K562 (cell line): Measurements from ENCODE around the gene TAOK2. TPM values are rescaled to one million over a fixed set of nuclear protein-coding genes. Genes with fewer than 3 reads are reported as not detected.

Experiments used
- ADNP ChIP-seq: fragments of 200-800 bp; sonication (Bioruptor generic); IDR thresholded peaks from 2 replicates; pipeline ENCODE4 v1.6.1; 2016; ENCODE audit warnings: missing genetic modification characterization, missing compliant biosample characterization
- CHCHD3 ChIP-seq: fragments of 250-450 bp; sonication (Bioruptor Pico); IDR thresholded peaks from 2 replicates; pipeline ENCODE4 v2.1.2; 2022; ENCODE audit warnings: mild to moderate bottlenecking
- FOXA1 ChIP-seq: fragments of 450-650 bp; IDR thresholded peaks from 2 replicates; pipeline ENCODE4 v1.6.1; 2016; ENCODE audit warnings: mild to moderate bottlenecking, borderline replicate concordance
- MAZ ChIP-seq, 2 experiments: fragments of 450-650 bp in 1 of 2; sonication (generic) in 1 of 2; formaldehyde crosslinking; IDR thresholded peaks in 1 of 2; conservative IDR thresholded peaks in 1 of 2; 2 replicates each; pipeline versions ENCODE4 v1.4.0 to v1.5.0; 2020; ENCODE audit warnings: mild to moderate bottlenecking in 1 of 2, missing genetic modification reagents in 1 of 2
- MEF2A ChIP-seq: IDR thresholded peaks from 2 replicates; pipeline ENCODE4 v1.6.1; 2011; ENCODE audit warnings: low read depth, mild to moderate bottlenecking, low read length, moderate library complexity; ENCODE audit not compliant: control insufficient read depth
- NFIC ChIP-seq: fragments of 450-650 bp; IDR thresholded peaks from 2 replicates; pipeline ENCODE4 v1.6.1; 2017; ENCODE audit warnings: mild to moderate bottlenecking, inconsistent platforms
- RHOXF2B ChIP-seq: fragments of 250-450 bp; sonication (Bioruptor Pico); conservative IDR thresholded peaks from 2 replicates; pipeline ENCODE4 v1.5.1; 2021
- SREBF1 ChIP-seq: fragments of 150-350 bp; IDR thresholded peaks from 2 replicates; pipeline ENCODE4 v1.6.1; 2014; ENCODE audit warnings: antibody characterized with exemption, low read depth, low read length, borderline replicate concordance
- TBL1XR1 ChIP-seq, 2 experiments: IDR thresholded peaks; 2 replicates each; pipeline ENCODE4 v1.6.1; 2012; ENCODE audit warnings: improper control_type of control experiment in 2 of 2, low read length in 2 of 2, mild to moderate bottlenecking in 1 of 2
- ZBTB26 ChIP-seq: fragments of 450-650 bp; formaldehyde crosslinking; IDR thresholded peaks from 2 replicates; pipeline ENCODE4 v1.4.0; 2022; ENCODE audit warnings: missing genetic modification characterization
- ZFX ChIP-seq: sonication (generic); formaldehyde crosslinking; IDR thresholded peaks from 2 replicates; pipeline ENCODE4 v1.8.0; 2022; ENCODE audit warnings: mild to moderate bottlenecking, missing genetic modification reagents, moderate library complexity
- polyA plus RNA-seq, 8 experiments: library from polyadenylated mRNA; depleted of rRNA in 4 of 8; stranded (reverse) in 5 of 8; unstranded in 3 of 8; fragments of >200 nt; fragmentation: Nextera tagmentation in 2 of 8; fragmentation: Illumina TruSeq in 1 of 8; extraction: Ambion mirVana in 2 of 8; extraction: Trizol in 1 of 8; gene quantifications; 2 replicates each; pipeline versions ENCODE4 v1.2.1 to v1.2.3, GENCODE V29; 2011 to 2014; ENCODE audit warnings: inconsistent platforms in 1 of 8, missing spikeins in 1 of 8
- total RNA-seq, 7 experiments: library from RNA; depleted of rRNA in 6 of 7; stranded (reverse); fragments of >200 nt in 6 of 7; fragmentation: Illumina TruSeq in 2 of 7; extraction: Trizol in 2 of 7; gene quantifications; 2 replicates each; pipeline versions ENCODE4 v1.2.1 to v1.2.3, GENCODE V29; 2011 to 2021; ENCODE audit warnings: low replicate concordance in 1 of 7
- TF ChIP-seq, protein P1 (sequence below): sonication (generic); formaldehyde crosslinking; IDR thresholded peaks from 2 replicates; pipeline ENCODE4 v1.8.1; 2023; ENCODE audit warnings: mild to moderate bottlenecking, missing genetic modification reagents, moderate library complexity
- TF ChIP-seq, protein P2 (sequence below), 2 experiments: IDR thresholded peaks; 2 replicates each; pipeline ENCODE4 v1.6.1; 2011; ENCODE audit warnings: borderline replicate concordance in 1 of 2, control low read depth in 1 of 2, low read depth in 1 of 2, low read length in 1 of 2, mild to moderate bottlenecking in 1 of 2, mixed read lengths in 1 of 2, moderate library complexity in 1 of 2; ENCODE audit not compliant: insufficient read depth in 1 of 2, insufficient read length in 1 of 2, poor library complexity in 1 of 2, severe bottlenecking in 1 of 2; ENCODE audit errors: extremely low read depth in 1 of 2
- TF ChIP-seq, protein P3 (sequence below): sonication (generic); formaldehyde crosslinking; IDR thresholded peaks from 2 replicates; pipeline ENCODE4 v1.8.0; 2022; ENCODE audit warnings: missing genetic modification reagents, mild to moderate bottlenecking, moderate library complexity, borderline replicate concordance

TAOK2 gene
- total and polyA plus RNA-seq, 9 of the 15 experiments (the other 6 are each of a cell fraction or from before 2014, with no cell fraction given) = 0.10 to 41.8 (median 13.7) TPM

DNA sequence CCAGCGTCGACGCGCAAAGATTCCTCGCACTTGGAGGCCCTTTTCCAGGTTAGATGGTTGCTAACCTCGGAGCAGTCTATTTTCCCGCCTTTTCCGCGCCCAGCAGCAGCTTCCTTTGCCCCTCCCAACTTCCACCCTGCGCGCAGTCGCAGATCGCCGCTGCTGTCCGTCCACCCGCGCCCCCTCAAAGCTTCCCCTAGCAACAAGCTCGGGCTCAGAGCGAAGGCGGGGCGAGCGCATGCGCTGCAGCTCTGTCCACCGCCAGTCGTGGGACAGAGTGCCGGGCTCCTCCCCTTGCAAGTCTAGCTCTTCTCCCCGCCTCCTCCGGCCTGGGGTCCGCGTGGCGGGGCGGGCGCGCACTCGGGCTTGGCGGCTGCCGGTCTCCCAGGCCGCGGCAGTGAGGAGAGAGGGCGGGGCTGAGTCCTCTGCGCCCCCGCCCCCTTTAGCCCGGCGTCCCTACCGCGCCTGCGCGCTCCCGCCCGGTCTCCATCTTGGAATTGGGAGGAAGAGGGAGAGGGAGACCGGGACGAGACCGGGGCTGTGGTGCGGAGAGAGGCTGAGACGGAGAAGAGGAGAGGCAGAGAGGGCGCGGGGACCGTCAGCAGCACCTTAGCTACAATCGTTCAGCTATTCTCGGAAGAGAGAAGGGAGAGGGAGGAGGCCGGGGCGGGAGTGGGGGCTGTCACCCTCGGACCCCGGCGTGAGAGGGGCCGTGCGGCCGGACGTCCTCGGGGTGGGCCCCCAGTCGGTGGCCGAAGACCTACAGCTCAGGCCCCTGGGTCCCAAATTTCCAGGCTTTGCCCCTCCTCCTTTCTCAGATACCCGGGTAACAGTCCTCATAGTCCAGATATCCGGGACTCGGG, at the start of gene TAOK2 (continued):
- TF ChIP-seq, protein P1, sequence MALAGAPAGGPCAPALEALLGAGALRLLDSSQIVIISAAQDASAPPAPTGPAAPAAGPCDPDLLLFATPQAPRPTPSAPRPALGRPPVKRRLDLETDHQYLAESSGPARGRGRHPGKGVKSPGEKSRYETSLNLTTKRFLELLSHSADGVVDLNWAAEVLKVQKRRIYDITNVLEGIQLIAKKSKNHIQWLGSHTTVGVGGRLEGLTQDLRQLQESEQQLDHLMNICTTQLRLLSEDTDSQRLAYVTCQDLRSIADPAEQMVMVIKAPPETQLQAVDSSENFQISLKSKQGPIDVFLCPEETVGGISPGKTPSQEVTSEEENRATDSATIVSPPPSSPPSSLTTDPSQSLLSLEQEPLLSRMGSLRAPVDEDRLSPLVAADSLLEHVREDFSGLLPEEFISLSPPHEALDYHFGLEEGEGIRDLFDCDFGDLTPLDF = peak; percentile 91
- TF ChIP-seq TBL1XR1 (IDR thresholded peaks at IDR 0.05; ENCODE audit: low read length in 2 of 2) = no peak
- TF ChIP-seq MAZ (CRISPR knock-in tag; conservative IDR thresholded peaks at IDR 0.05 in 1 of 2, IDR thresholded peaks at IDR 0.05 in 1 of 2) = peak; percentile 94 to 96
- TF ChIP-seq MEF2A = no peak
- TF ChIP-seq, protein P2, sequence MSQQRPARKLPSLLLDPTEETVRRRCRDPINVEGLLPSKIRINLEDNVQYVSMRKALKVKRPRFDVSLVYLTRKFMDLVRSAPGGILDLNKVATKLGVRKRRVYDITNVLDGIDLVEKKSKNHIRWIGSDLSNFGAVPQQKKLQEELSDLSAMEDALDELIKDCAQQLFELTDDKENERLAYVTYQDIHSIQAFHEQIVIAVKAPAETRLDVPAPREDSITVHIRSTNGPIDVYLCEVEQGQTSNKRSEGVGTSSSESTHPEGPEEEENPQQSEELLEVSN (IDR thresholded peaks at IDR 0.05; ENCODE audit: borderline replicate concordance in 1 of 2, extremely low read depth in 1 of 2, insufficient read depth in 1 of 2, insufficient read length in 1 of 2, low read depth in 1 of 2, low read length in 1 of 2, poor library complexity in 1 of 2, severe bottlenecking in 1 of 2) = peak; percentile 99 to 100
- TF ChIP-seq, protein P3, sequence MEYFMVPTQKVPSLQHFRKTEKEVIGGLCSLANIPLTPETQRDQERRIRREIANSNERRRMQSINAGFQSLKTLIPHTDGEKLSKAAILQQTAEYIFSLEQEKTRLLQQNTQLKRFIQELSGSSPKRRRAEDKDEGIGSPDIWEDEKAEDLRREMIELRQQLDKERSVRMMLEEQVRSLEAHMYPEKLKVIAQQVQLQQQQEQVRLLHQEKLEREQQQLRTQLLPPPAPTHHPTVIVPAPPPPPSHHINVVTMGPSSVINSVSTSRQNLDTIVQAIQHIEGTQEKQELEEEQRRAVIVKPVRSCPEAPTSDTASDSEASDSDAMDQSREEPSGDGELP (CRISPR knock-in tag) = peak; percentile 86
- peak; percentile 23; the same call in 1 of the 2 replicates for TF ChIP-seq NFIC
- TF ChIP-seq RHOXF2B = 0 out of 2 replicates have a peak, but pooled peaks have one; percentile 50
- no peak for TF ChIP-seq SREBF1
- peak; percentile 85; the same call in 1 of the 2 replicates for TF ChIP-seq ZBTB26 (CRISPR knock-in tag)
- TF ChIP-seq FOXA1 = no peak
- peak; percentile 94 for TF ChIP-seq ZFX (CRISPR knock-in tag)
- peak; percentile 39; the same call in 1 of the 2 replicates for TF ChIP-seq CHCHD3 (CRISPR knock-in tag)
- no peak for TF ChIP-seq ADNP (tag)
